ENCODE data around the gene GATAD2A.

Gene GATAD2A

GRCh38 chr19:19422156-19422555 lies 16.7 kb downstream of the GATAD2A start:
- DNase-seq = no peak

DNA sequence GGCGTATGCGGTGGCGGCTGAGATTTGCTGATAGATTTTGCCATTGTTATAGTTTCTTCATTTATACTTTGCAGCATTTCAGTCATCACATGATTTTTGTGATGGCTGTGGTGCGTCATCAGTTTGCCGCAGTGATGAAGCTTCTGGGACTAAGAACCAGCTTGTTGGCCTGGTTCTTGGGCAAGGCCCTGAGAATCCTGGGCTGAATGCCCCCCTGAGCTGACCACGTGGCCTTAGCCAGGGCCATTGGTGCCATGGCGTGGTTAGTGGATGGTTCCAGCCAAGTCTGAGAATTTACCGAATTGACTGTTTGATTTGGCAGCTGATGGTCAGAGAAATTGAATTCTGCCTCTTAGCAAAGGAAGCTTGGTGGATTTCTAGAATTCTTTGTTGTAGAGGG lies 17.8 kb downstream of the GATAD2A start:
- no peak for DNase-seq

GRCh38 chr19:19425170-19425875 lies 19.8 kb downstream of the GATAD2A start:
- DNase-seq = no peak

GRCh38 chr19:19426216-19426615 lies 20.7 kb downstream of the GATAD2A start:
- no peak for DNase-seq

- no peak for DNase-seq
Measured at GRCh38 chr19:19426799-19427198, 21.3 kb downstream of the GATAD2A start.

DNA sequence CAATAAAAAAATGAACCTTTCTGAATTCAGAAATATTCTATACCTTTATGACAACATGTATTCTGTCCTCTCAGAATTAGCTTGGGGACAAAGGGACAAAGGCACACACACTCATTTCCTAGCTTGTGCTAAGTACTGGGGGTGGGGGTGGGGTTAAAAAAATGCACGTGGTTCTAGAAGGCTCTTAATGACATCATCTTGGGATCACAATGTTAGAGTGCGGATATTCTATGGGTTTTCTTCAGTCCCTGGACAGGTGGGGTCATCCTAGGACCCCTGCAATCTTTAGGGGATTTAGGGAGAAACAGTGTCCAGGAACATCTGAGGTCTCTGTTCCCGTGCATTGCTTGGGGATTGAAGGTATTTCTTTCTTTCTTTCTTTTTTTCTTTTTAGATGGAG lies 21.8 kb downstream of the GATAD2A start:
- DNase-seq = no peak

GRCh38 chr19:19427944-19428343 lies 22.5 kb downstream of the GATAD2A start:
- DNase-seq = no peak

DNA sequence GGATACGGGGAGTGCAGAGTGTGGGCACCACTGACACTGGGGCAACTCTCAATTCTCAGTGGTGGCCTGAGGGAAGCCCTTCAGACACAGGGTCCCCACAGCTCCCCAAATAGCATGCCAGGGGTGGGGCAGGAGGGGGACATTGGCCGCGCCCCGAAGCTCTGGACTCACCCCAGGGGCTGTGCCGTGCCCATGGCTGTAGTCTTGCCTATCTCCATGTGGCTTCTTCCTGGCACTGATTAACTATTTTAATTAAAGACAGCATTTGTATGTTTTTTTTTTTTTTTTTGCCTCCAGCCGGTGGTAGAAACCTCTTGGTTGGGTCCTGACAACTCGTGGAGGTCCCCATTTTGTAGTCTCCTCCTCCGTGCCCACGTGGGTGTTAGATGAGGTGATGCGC lies 23.3 kb downstream of the GATAD2A start:
- DNase-seq = no peak

DNA sequence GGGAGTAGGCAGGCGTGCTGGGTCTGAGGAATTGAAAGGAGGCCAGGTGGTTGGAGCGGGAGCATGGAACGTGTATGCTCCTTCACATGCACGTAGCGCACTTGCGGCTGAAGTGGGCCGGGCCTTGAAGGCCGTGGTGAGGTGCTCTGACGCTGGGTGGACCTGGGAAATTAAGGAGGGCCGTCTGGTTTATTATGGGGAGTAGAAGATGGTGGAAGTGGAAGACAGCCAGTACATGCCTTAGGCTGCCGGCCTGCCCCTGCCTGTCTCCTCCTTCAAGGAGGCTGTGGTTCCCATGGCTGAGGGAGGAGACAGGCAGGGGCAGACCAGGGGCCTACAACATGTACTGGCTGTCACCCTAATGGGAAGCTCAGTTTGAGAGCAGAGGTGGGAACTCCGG lies 23.9 kb downstream of the GATAD2A start:
- no peak for DNase-seq

- DNase-seq = no peak
Measured at GRCh38 chr19:19432732-19433131, 27.3 kb downstream of the GATAD2A start.

GRCh38 chr19:19433666-19434213 lies 28.3 kb downstream of the GATAD2A start:
- DNase-seq = no peak

DNA sequence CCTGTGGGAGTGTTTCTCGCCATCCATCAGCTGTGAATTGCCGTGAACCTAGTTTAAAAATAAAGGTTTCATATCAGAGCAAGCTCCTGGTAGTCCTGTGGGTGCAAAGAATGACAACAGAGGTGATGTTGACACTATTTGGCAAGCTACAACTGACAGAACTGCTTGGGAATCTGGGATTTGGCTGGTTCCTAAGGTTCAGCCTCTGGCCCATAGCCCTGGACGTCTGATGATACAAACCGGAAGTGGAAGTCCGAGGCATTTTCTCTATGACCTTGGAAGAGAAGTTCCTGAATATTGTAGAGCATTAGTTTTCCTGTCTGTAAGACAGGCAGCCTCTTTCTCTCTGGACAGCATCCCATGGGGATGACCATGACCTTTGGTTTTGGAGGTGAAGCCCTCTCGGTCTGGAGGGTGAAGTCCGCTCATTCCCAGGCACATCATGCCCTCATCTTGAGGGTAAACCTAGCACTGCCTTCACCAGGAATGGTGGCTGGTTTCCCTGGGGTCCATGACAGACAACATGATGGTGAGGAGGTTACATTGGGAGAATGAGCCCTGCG lies 29.1 kb downstream of the GATAD2A start:
- DNase-seq = no peak

GRCh38 chr19:19436137-19436691 lies 30.7 kb downstream of the GATAD2A start:
- DNase-seq = no peak

- no peak for DNase-seq
Measured at GRCh38 chr19:19438366-19439175, 33.1 kb downstream of the GATAD2A start.

GRCh38 chr19:19439176-19439482 lies 33.7 kb downstream of the GATAD2A start:
- DNase-seq = no peak

DNA sequence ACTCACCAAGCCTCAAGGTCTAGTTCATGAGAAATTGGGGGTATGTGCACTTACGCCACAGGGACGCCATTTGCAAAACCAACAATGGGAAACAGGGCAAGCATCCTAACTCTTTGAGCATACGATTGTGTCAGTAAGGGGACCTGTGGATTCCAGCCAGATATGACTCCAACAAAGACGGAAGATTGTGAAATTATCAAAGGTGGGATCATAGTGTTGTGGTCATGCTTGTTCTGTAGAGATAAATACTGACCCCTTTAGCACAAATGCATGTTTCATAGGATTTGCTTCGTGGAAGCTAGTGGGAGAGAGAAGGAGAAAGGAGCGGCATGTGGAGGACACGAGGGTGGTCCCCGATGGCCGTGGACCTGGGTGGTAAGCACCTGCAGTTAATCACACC lies 37.8 kb downstream of the GATAD2A start:
- DNase-seq = no peak

DNA sequence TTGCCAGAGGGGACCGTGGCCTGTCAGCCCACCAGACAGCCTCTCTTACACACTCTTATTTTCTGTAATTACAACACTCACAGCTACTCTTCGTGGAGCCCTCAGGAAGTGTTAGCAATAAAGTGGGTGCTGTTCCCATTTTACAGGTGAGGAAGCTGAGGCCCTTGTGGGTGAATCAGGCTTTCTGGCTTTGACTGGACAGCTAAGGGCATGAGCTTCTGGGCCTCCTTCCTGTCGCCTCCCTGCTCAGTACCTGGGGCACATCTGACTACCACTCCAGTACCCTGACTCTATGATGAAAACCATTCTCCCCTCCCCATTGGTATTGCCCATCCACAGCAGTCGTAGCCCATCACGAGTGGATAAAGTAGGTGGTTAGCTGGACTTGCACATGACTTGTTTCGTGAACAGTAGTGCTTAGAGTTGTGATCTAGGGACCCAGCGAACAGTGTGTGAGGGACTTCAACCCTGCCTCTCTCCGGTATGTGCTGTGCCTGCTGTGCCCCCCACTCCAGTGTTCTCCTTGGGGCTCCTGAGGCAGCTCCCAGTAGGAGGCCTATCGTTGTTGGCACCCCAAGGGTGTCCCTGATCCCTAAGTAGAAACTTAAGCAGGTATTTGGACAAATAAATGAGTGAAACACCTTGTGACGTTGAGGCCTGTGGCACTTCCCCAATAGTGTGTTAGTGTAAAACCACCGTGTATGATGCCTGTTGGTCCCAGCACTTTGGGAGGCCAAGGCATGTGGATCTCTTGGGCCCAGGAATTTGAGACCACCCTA lies 38.6 kb downstream of the GATAD2A start:
- DNase-seq = no peak

- DNase-seq = no peak
Measured at GRCh38 chr19:19444681-19445155, 39.2 kb downstream of the GATAD2A start.

- DNase-seq = no peak
Measured at GRCh38 chr19:19445288-19445687, 39.8 kb downstream of the GATAD2A start.

DNA sequence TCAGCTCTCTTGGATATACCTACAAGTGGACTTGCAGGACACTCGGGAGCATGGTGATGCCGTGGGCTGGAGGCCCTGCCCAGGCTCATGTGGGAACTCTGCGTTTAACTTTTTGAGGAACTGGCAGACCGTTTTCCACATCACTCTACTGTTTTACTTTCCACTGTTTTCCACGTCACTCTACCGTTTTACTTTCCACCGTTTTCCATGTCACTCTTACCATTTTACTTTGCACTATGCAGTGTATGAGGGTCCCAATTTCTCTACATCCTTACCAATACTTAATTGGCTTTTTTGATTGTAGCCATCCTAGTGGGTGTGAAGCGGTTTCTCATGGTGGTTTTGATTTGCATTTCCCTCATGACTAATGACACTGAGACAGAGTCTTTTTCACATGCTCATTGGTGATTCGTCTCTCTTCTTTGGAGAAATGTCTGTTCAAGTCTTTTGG lies 40.5 kb downstream of the GATAD2A start:
- no peak for DNase-seq

GRCh38 chr19:19446655-19447437 lies 41.4 kb downstream of the GATAD2A start:
- DNase-seq = no peak

Data from fibroblast of skin of abdomen (primary cell).